GM21619 (cell line): ENCODE measurements around the gene GLI2.

Experiments used
- ATAC-seq: cut with Tn5 transposase; IDR thresholded peaks from one replicate; pipeline ENCODE4 v1.9.1; 2021; ENCODE audit not compliant: unreplicated experiment

The GLI2 gene

GRCh38 chr2:120711694-120712093 lies 24.0 kb upstream of the GLI2 start:
- ATAC-seq, result no peak

GRCh38 chr2:120712180-120712681 lies 23.4 kb upstream of the GLI2 start:
- ATAC-seq, result no peak

GRCh38 chr2:120715353-120715752 lies 20.3 kb upstream of the GLI2 start:
- ATAC-seq, result no peak

GRCh38 chr2:120715941-120716340 lies 19.7 kb upstream of the GLI2 start:
- ATAC-seq, result no peak

- no peak for ATAC-seq
Measured at GRCh38 chr2:120716641-120717585, 18.8 kb upstream of the GLI2 start.

- ATAC-seq, result no peak
Measured at GRCh38 chr2:120719491-120719890, 16.2 kb upstream of the GLI2 start.

- ATAC-seq, result no peak
Measured at GRCh38 chr2:120720231-120720630, 15.4 kb upstream of the GLI2 start.

GRCh38 chr2:120720746-120721375 lies 14.8 kb upstream of the GLI2 start:
- no peak for ATAC-seq

GRCh38 chr2:120722246-120722567 lies 13.5 kb upstream of the GLI2 start:
- no peak for ATAC-seq

GRCh38 chr2:120722568-120723421 lies 12.9 kb upstream of the GLI2 start:
- no peak for ATAC-seq

DNA sequence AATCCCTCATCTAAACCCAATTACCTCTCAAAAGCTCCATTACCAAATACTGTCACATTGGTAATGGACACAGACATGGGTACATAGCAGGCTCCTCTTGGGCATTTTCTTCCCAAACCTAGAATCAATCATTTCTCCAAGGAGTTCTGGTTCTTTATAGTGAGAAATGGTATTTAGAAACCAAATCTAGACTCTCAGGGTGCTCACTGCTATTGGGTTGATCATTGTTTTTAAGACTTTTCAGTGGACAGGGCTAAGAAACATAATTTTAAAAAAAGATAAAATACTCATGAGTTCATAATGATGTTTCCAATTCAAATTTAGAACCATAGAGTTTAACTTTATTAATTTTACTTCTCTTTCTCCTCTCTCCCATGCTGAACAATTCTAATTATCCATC lies 9.4 kb upstream of the GLI2 start:
- no peak for ATAC-seq

DNA sequence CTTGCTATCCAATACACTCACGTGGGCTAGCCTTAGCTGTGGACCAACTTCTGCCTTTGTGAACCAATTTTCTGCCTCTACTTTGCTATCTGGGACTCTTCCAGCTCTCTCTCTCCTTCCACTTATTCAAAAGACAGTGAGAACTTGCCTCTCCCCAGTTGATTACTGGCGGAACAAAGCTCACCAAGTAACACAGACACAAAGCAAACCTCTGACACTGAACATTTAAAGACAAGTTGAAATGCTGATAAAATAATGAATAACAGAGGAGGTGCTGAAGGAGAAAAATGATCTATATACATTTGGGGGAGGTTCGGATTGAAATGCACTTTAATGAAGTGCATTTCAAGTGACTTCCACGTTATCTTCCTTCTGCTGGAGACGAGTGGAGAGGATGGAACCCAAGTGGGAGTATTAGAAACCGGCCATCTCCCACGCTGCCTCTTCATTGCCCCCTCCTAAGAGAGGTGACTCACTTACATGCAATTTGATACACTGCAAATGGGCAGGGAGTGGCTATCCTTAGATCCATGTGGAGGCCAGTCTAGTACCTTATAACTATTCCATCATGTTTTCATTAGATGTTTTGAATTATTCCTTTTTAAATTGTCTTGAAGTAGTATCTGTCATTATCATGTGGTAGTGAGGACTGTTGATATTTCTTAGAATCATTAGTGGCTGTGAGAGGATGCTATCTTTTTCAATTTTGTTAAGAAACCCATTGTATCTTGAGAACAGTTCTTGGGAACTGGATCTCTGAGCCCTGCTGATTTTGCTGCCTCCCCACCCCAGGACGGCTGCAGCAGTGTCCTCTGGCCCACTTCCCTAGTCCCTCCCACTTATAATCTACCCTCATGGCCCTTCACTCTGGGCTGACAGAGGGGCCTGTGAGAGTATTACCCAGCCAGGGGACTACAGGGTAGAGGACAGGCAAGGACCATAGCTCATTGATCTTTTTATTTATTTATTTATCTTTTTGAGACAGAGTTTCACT lies 6.0 kb upstream of the GLI2 start:
- no peak for ATAC-seq

GRCh38 chr2:120731175-120731574 lies 4.5 kb upstream of the GLI2 start:
- ATAC-seq, result no peak

DNA sequence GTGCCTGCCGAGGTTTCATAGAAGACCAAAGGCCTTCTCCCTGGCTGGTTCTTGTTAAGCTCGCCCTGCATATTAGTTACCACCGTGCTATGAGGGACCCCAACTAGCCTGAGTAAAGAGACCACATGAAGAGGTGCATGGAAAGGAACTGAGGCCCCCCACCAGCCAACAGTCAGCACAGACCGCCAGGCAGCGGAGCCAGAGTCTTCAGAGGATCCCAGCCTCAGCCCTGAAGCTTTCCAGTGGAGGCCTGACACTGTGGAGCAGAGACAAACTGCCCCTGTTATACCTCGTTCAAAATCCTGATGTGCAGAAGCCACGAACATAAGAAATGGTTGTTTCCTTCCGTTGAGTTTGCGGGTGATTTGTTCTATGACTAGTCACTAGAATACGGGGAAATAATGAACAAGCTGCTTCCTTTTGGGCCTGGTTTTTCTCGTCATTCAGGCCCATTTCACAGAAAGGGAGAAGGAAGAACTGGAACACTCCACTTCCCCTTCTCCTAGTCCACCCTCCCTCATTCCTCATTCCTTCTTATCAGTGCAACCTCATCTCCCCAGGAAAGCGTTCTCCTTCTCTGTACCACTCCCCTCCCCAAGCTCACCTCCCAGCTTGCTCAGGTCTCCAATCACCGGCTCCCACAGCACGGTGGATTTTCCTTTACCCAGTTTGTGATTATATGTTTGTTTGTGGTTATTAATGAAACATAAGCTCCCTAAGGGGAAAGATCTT lies 3.0 kb upstream of the GLI2 start:
- ATAC-seq, result no peak

GRCh38 chr2:120733238-120733932 lies 2.3 kb upstream of the GLI2 start:
- ATAC-seq, result no peak

GRCh38 chr2:120734930-120735651 lies 577 bp upstream of the GLI2 start:
- ATAC-seq, result no peak

DNA sequence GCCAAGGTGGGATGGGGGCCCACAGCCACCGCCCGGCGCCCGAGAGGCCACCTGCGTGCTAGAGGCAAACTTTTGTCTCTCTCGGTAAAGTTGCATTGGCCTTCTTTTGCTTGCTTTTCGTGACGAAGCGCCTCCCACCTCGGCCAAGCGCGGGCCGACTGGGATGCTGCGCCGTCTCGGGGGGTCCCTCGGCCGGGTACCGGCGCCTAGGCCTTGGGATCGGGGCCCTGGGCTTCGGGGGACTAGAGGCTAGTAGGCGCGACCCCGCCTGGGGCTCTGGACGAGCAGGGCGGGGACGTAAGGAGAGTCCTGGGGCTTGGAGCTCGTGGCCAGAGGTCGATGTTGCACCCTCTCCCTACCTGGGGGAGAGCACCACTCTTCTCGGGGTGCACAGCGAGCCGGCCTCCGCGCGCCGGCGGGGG lies 545 bp downstream of the GLI2 start:
- no peak for ATAC-seq

- ATAC-seq, result no peak
Measured at GRCh38 chr2:120736624-120737339, 1.1 kb downstream of the GLI2 start.
